GM08714 (cell line): ENCODE data around the gene ANKRD44.
A peak's percentile ranks its signal among the peaks of the same experiment; 100 is the strongest.

Experiments
- H3K4me3 ChIP-seq: fragments of 200-500 bp; sonication (Bioruptor generic); 2 replicates; pipeline ENCODE4 v1.5.1; 2014; ENCODE audit warnings: mild to moderate bottlenecking, low read length, inconsistent platforms
- ZNF274 ChIP-seq: IDR thresholded peaks from 2 replicates; pipeline ENCODE4 v1.6.1; 2012; ENCODE audit warnings: mild to moderate bottlenecking, low read depth, low read length

Gene ANKRD44

DNA sequence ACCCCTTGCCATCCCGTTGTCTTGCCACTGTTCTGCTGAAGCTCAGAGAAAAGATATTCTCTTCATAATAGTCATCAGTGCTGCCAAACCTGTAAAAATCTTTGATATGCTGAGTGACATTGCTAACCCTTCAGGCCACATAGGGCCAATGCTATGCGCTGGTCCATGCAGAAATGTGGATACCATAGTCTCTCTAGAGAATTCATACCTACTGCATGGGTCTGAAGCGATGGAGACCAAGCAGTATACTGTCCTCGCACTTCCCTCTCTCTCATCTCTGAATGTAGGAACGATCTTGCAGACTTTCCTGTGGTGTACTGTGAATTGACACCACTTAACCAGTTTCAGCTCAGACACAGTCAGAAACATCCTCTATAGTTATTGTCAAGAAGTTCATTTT lies 17.9 kb upstream of the ANKRD44 start:
- no peak for TF ChIP-seq ZNF274
- no peak overlapping the region for H3K4me3 ChIP-seq

DNA sequence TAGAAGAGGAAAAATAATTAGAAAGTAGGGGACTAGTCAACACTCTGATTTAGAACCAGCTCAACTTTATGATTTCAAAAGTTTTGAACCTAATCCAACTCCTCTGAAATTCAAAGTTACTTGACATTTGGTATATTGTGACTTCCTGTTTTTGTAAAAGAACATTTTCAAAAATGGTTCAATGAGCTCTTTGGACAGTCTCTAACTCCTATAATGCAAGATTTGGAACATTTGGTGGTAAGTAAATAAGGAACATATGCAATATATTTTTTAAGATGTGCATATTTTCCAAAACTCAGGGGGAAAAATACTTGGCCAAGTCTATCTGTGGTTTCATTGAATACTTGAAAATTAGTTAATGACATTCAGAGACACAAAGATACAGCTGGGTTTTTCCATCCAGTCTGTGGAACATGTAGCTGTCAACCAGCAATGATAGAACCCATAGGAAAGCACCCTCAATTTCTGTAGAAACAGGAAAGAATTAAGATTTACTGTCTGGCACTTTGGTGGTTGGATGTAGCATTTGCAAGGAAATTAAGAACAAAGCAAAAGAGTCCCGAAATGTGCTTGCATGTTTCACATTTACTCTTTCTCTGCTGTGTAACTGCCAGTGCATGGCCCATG lies 17.0 kb upstream of the ANKRD44 start:
- no peak for TF ChIP-seq ZNF274
- H3K4me3 ChIP-seq: no peak overlapping the region

DNA sequence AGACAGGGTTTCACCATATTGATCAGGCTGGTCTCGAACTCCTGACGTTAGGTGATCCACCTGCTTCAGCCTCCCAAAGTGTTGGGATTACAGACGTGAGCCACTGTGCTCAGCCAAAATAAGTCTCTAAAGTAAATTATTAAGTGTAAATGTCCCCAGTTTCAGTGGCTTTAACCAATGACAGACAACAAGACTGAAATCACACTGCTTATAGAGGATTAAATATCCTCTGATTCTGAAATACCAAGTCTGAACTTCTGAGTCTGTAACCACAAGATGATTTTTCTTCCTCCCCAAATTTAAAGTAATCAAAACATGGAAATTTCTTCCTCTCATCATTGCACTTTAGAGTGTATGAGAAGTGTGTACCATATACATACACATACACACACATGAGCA lies 16.5 kb upstream of the ANKRD44 start:
- no peak overlapping the region; the same call in 1 of the 2 replicates for H3K4me3 ChIP-seq
- no peak for TF ChIP-seq ZNF274

DNA sequence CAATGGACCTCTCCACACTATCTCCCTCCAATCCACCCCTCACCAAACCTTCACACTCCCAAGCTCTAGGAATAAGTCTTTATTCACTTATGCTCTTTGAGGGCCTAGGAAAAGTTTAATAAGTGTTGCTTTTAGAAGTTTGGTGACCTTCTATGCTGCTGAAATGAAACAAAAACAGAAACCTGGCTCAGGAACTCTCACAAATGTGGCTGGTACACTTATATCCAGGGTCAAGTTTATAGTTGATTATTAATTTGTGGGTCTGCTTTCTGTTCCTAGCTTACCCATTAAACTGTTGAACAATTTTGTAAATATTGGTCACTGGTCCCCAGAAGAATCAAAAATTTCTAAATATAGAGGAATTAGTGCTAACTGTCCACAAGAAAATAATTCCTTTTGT lies 14.2 kb upstream of the ANKRD44 start:
- TF ChIP-seq ZNF274: no peak

DNA sequence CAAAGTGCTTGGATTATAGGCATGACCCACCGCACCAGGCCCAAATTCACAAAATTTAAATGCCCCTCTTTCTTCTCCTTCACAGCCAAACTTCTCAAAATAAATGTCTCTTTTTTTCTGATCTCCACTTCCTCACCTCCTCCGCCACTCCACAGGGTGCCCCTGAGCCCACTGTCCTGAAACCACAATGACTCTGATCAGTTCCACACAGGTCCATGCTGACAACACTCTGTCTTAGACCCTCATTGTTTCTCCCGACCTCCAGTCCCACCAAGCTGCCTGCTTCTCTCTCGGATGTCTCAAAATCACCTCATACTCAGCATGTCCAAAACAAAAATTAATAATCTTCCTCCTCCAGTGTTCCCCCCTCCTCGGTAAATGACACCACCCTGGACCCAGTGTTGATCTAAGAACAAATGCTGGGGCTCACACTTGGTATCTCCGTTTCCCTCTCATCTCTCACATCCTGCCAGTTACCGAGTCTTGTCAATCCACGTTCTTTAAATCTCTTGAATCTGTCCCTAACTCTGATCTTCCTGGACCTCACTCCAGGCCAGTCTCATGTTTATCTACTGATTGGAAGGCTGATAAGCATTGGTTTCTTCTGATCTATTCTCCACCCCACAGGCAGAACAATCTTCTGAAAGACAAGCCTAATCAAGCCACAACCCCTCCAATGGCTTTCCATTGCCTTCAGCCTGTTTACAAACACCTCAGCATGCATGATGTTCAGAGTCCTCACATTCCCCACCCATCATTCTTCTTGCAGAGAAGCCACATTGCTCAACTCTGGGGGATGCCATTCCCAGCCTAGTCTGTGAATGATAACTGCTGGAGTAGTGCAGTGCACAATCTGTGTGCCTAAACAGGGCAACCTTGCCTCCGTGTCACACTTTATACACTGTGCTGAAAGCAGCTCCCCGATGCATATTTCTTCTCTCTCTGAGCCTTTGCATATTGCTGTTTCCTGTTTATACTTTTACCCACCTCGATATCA lies 12.4 kb upstream of the ANKRD44 start:
- H3K4me3 ChIP-seq: peak overlapping the region; percentile 57; the same call in 1 of the 2 replicates
- no peak for TF ChIP-seq ZNF274

More for the DNA sequence above, 14.2 kb upstream of the ANKRD44 start:
- peak overlapping the region; percentile 53 for H3K4me3 ChIP-seq

DNA sequence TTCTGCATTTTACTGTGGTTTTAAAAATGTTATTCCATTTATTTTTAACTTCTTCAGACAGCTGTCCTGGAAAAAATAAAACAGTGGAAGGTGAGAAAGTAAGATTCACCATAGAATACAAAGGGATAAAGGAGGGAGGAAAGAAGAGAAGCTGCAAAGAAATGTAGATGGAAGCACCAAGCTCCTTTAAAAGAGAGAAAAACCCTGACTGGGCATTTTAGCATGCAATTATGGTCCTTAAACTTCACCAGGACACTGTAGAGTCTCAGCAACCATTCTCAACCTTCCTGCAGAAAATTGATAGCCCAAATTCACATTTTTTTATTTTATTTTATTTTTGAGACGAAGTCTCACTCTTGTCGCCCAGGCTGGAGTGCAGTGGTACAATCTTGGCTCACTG lies 11.6 kb upstream of the ANKRD44 start:
- no peak for TF ChIP-seq ZNF274
- no peak overlapping the region for H3K4me3 ChIP-seq

DNA sequence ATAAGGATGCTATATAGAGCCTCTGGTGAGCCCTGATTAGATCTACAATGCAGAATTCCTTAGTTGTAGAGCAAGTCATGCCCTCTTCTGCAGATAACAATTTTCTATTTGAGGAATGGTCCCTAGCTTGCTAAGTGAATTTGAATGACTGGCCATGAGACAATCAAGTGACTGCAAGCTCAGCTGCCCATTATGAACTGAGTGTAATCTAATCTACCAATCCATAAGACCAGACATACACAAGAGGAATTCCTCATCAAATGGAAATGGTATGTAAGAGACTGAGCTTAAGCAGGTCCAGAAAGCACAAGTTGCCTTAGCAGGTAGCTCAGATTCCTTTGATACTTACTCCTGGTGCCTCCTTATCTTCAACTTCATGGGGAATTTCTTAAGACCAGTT lies 4.8 kb upstream of the ANKRD44 start:
- no peak for TF ChIP-seq ZNF274
- H3K4me3 ChIP-seq: no peak overlapping the region

DNA sequence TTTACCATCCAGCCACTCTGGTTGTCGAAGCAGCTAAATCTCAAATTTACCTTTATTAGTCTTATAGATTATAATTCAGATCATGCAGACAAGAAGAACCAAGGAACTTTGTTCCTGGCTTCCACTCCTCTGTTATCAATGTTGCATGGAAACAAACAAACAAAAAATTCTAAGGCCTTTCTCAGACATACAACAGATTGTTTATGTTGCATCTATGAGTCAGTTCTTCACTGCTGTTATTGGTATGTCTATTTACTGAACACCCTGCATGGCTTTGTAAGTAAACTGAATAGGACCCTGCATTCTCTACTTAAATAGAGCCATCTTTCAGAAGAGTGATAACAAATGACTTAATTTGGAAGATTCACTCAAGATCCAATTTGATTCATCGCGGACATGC lies 1.6 kb upstream of the ANKRD44 start:
- no peak for TF ChIP-seq ZNF274
- no peak overlapping the region for H3K4me3 ChIP-seq

DNA sequence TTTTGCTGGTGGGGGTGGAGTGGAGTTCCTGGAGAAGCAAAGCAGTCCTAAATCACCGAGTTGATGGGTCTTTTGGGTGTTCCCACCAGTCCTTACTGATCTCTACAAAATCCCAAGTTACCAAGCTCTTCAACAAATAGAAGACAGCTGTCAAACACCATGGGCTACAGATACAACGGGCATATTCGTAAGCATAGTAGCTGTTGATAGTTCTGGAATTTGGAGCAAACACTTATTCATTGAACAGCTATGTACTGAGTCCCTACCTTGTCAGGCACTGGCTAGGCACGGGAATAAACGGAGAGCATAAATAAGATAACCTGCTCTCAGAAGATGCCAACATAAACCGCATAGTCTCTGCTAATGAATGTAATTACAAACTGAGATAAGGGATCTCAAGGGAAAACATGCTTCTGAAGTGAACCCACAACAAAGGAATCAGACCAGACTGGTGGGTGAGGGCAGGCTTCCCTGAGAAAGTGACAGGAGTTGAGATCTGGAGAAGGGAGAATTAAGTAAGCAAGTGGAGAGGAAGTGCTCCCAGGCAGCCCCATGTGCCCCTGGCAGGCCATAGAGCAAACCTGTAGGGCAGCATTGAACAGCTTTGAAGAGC lies 947 bp upstream of the ANKRD44 start:
- peak overlapping the region; percentile 66; the same call in 1 of the 2 replicates for H3K4me3 ChIP-seq
- no peak for TF ChIP-seq ZNF274

DNA sequence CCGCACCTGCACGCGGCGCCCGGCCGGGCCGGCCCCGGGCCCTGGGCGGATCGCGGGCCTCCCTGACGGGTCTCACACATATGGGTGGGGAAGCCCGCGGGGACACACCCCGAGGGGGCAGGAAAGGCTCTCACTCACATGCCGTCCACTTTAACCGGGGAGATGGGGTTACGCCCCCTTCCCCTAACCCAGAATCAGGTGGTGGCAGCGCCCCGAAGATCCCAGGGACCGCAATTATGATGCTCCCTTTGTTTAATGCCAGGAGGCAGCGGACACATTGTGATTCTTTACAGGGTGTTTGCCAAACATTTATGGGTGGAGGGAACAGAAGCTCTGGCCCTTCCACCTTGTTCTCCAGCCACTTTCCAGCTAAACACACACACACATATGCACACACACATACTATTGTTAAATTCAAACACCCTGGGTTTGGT lies 424 bp upstream of the ANKRD44 start:
- no peak for TF ChIP-seq ZNF274
- peak overlapping the region; percentile 66; the same call in 1 of the 2 replicates for H3K4me3 ChIP-seq

DNA sequence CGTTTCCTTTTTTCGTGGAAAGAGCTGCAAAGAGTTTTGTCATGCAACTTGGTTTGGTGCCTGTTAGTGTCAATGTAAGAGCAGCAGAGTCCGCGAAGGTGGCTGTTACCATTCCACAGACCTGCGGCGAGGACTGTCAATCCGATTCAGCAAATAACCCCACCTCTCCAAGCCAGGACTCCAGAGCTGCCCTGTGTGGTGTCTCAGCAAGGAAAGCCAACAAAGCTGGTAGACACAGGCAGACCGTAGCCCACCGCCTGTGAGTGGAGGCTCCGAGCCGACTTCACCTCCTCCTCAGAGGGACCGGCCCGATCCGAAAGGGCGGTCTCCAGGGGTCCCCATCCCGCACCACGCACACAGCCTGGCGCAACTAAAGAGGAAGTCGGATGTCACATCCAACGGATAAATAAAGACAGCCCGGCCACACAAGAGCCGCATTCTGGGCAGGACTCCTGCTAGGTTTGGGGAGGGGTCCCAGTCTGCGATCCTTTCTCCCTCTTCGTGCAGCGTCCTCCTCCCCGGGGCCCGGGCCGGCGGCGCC lies 819 bp downstream of the ANKRD44 start:
- TF ChIP-seq ZNF274: no peak
- H3K4me3 ChIP-seq: peak overlapping the region; percentile 75

DNA sequence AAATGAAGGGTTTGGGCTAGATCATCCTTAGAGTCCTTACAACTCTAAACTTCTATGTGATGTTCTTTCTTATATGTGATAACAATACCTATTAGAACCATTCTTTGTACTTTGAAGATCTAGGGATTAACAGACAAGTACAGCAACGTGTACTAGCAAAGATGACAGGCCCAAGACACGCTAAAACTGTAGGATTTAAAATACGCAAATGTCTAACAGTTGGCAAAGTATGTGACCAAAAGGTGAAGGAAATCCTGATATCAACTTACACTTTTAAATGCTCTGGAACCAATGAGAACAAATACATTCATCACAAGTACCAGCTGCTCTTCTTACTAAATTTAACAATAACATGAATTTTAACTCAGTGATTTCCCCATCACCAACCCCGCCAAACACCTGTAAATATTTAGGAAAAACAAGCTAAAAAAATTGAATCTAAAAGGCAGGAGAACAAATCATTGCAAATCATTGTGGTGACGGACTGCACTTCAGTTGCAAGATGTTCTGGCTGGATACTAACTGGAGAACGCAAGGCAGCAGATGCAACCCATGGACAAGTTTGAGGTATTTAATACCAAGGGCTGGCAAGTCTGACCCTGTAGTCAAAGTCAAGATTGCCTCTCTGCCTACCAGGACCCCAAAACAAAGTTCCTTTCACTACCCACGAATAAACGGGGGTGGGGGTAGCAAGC lies 1.4 kb downstream of the ANKRD44 start:
- peak overlapping the region; percentile 75 for H3K4me3 ChIP-seq
- TF ChIP-seq ZNF274: no peak

DNA sequence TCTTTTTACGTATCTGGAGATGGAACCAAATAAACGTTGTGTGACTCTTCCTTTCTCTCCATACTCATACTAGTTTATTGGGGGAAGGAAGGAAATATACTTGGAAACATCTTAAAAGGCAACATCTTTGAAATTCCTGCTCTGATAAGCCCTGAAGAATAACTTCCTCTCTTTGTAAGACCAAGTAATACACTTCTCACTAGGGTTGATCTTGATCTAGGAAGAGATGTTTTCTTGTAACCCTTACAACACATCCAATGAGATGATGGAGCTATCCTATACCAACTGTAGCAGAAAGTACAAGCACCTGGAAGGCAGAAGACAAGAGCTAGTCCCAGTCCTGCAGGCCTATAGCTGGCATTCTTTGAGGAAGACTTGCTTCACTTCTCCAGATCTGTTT lies 2.0 kb downstream of the ANKRD44 start:
- peak overlapping the region; percentile 75 for H3K4me3 ChIP-seq
- no peak for TF ChIP-seq ZNF274
